ENCODE results near the gene ATP5ME.
A peak's percentile ranks its signal among the peaks of the same experiment; 100 is the strongest.

ATP5ME gene

DNA sequence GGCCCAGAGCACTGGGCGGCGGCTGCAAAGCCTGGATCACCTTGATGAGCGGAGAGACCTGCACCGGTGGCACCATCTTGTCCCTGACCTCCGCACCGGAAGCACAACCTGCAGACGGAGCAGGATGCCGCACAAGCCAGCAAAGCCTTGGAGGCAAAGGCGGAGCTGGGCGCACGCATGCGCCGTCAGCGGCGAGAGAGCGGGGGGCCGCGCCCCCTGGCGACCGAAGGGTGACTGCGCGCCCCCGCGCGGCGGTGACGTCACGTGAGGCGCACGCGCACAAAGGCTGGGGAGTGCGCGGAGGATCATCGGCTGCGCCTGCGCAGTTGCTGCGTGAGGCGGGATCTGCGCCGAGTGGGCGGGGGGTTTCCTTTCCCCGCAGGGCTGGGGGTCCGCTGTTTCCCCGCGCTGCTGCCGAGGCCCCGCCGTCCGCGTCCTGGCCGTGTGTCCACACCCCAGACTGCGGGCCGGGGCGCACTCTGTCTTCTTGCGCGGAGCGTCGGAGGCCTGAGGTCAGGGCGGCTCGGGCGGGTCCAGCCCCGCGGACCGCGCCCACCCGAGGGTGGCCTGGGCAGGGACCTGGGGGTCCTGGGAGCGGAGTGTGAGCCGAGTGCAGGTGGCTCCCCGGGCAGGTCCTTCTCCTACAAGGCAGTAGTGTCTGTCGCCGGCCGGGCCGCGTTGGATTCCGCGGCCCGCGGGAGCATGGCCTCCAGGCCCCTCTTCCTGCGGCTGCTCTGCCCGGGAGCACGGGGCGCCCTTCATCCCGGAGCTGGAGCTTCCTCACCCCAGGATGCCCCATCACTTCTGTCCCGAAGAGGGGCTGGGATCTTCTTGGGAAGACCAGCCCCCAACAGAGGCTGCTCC, at the start of gene ATP5ME, which contains the start of gene MYL5:
ATP5ME (minus strand) TSS at position 105 of the 864 bp plus-strand sequence; CDS start at position 76, 29 bp downstream.
MYL5 (plus strand) TSS at position 371 of the 864 bp plus-strand sequence. CDS start 3,485 bp downstream, outside the sequence.
- TF ChIP-seq CTCF (IDR thresholded peaks at IDR 0.05; ENCODE audit: extremely low read depth, missing control alignments) = peak; percentile 95
- DNase-seq (ENCODE audit: low spot score) = peak; percentile 100

DNA sequence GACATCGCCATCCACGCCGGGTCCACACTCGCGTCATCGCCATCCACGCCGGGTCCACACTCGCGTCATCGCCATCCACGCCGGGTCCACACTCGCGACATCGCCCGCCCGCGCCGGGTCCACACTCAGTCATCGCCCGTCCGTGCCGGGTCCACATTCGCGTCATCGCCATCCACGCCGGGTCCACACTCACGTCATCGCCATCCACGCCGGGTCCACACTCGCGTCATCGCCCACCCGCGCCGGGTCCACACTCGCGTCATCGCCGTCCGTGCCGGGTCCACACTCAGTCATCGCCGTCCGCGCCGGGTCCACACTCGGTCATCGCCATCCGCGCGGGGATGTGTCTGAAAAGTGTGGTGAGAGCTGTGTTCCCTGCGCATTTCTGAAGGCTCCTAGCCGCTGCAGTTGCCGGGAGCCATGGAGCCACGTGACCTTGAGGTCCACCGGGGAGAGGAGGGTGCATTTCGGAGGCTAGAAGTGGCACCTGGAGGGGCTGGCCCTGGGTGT, 48.8 kb upstream of the ATP5ME start:
- TF ChIP-seq CTCF (IDR thresholded peaks at IDR 0.05; ENCODE audit: extremely low read depth, missing control alignments) = no peak

DNA sequence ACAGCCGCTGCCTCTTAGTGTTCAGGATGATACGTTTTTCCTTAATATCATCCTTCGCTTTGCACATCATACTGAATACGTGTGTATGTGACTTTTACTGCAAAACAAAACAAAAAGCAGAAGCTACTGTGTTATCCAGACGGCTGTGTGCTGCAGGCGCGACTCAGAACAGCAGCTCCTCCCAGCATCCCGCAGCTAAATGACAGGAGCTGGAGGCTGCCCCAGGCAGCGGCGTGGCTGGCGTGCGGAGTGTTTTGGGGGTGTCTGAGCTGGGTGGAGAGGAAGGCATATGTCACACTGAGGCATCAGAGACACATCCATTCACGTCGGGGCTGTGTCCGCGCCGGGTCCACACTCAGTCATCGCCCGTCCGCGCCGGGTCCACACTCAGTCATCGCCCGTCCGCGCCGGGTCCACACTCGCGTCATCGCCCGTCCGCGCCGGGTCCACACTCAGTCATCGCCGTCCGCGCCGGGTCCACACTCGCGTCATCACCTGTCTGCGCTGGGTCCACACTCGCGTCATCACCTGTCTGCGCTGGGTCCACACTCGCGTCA, 48.2 kb upstream of the ATP5ME start:
- DNase-seq (ENCODE audit: low spot score) = no peak
- TF ChIP-seq CTCF (IDR thresholded peaks at IDR 0.05; ENCODE audit: extremely low read depth, missing control alignments) = no peak

More for the DNA sequence above, 48.8 kb upstream of the ATP5ME start:
- DNase-seq (ENCODE audit: low spot score) = no peak

DNA sequence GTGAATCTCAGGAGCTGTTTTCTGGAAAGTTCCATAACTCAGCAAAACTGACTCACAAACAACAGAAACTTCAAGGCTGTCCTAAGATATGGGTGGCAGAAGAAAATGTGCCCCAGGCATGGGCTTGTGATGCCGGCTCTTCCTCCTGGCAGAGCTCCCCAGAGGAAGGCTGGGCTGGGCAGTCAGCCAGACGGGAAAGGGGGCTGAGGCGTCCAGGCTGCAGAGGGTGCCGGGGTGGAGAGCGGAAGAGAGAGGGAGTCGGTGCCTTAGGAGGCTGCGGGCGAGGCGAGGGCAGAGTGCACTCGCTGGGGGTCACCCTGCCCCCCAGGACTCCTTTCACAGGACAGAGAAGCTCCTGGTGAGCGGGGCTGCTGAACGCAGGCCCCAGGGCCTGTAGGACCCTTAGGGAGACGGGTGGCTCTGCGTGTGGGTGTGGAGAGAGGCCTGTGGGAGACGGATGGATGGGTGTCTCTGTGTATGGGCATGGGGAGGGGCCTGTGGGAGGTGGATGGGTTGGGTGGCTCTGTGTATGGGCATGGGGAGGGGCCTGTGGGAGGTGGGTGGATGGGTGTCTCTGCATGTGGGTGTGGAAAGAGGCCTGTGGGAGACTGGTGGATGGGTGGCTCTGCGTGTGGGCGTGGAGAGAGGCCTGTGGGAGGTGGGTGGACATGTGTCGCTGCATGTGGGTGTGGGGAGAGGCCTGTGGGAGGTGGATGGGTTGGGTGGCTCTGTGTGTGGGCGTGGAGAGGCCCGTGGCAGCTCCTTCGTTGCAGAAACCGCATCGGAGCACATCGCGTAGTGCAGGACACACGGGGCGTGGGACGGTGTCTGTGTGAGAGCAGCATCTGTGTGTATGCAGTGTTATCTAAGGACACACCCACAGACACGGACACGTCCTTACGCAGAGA, 47.4 kb upstream of the ATP5ME start:
- TF ChIP-seq CTCF (IDR thresholded peaks at IDR 0.05; ENCODE audit: extremely low read depth, missing control alignments) = no peak
- no peak for DNase-seq (ENCODE audit: low spot score)

DNA sequence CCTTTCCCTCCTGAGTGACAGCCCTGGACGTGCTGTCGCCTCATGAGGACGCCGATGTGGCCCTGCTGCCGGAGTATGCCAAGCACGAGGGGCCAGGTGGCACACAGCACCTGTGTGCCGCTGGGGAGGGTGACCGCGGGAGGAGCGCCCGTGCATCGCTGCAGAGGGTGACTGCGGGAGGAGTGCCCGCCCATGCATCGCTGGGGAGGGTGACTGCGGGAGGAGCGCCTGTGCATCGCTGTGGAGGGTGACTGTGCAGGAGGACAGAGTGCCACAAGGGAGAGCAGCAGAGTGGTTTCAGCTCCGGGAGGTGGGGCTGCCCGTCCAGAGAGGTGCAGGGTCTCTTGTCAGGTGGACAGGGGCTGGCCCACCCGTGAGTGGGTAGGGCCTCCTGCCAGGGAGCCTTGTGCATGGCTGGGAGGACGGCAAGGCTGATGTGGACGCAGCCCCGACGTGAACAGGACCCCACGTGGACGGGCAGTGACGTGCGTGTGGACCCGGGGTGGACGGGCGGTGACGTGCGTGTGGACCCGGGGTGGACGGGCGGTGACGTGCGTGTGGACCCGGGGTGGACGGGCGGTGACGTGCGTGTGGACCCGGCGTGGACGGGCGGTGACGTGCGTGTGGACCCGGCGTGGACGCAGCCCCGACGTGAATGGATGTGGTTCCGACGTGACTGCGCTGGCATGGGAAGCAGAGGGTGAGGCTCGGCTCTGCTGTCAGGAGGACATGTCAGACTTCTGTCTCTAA, 46.2 kb upstream of the ATP5ME start:
- DNase-seq (ENCODE audit: low spot score) = no peak
- no peak for TF ChIP-seq CTCF (IDR thresholded peaks at IDR 0.05; ENCODE audit: extremely low read depth, missing control alignments)

DNA sequence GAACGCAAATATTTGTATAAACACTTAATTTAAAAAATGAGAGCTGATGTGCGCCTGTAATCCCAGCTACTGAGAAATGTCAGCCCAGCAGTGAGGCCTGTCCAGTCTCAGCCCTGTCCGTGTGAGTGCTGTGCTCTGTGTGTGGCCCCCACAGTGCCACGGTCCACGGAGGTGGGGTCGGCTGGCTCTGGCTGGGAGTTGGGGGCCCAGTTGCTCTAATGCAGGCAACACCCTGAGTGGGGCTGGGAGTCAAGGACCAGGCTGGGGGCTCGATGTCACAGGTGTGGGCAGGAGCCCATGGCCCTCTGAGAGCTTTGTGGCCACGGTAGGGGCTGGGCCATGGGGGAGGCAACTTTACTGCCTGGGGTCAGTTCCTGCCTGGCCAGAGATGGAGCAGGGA, 44.4 kb upstream of the ATP5ME start:
- no peak for TF ChIP-seq CTCF (IDR thresholded peaks at IDR 0.05; ENCODE audit: extremely low read depth, missing control alignments)
- DNase-seq (ENCODE audit: low spot score) = no peak

Measured in GM20000 (cell line).